ENCODE data around the gene ECE1.
A peak's percentile ranks its signal among the peaks of the same experiment; 100 is the strongest.

The ECE1 gene

DNA sequence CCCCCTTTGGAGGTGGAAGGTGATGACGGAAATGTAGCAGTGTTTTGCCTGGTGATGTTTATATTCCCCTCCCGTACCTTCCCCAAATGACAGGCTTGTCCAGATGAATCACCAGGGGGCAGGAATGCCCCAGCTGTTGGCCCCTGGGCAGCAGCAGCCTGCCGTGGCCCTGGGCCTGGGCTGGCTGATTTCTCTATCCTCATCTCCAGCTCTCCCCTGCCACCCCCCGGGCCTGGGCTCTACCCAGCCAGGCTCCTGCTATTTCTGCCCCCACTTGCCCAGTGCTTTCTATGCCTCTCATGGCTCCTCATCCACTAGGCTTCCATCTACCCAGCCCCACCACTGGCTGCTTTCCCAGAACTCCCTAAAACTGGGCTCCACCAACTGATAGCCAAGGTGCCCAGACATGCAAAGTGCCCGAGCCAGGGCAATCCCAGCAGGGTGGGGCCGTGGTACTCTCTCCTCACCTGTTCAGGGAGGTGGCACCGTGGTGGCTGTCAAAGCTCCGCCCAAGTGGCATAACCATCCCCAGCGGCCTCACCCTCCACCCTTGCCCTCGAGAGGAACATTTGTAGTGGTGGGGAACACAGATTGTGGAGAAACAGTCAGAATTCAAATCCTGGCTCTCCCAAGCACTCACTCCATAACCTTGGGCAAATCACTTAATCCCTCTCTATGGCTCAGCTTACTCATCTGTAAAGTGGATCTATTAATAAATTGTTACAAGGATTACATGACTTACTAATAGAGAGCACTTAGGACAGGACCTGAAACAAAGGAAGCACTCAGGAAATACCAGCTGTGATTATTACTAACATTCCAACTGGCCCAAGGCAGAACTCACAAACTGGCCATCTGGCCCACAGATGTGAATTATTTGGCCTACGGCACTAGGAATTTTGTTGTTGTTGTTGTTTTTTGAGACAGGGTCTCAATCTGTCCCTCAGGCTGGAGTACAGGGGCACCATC, 12.8 kb upstream of the ECE1 start:
- H3K4me3 ChIP-seq (ENCODE audit: low read depth, low read length): no peak overlapping the region
- TF ChIP-seq, protein P1, sequence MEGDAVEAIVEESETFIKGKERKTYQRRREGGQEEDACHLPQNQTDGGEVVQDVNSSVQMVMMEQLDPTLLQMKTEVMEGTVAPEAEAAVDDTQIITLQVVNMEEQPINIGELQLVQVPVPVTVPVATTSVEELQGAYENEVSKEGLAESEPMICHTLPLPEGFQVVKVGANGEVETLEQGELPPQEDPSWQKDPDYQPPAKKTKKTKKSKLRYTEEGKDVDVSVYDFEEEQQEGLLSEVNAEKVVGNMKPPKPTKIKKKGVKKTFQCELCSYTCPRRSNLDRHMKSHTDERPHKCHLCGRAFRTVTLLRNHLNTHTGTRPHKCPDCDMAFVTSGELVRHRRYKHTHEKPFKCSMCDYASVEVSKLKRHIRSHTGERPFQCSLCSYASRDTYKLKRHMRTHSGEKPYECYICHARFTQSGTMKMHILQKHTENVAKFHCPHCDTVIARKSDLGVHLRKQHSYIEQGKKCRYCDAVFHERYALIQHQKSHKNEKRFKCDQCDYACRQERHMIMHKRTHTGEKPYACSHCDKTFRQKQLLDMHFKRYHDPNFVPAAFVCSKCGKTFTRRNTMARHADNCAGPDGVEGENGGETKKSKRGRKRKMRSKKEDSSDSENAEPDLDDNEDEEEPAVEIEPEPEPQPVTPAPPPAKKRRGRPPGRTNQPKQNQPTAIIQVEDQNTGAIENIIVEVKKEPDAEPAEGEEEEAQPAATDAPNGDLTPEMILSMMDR (IDR thresholded peaks at IDR 0.05; ENCODE audit: insufficient read depth, low read length, missing control alignments): no peak
- peak; percentile 36 for DNase-seq (ENCODE audit: low read depth, low spot score)
- CTCF ChIA-PET: interaction anchor here (0.8 to 5.3 kb wide), 7 partner anchors 10 to 66 kb away, joined by 3 to 25 read pairs (median 3); no protein-coding TSS in a partner anchor
- POLR2A ChIA-PET: no interaction called here

DNA sequence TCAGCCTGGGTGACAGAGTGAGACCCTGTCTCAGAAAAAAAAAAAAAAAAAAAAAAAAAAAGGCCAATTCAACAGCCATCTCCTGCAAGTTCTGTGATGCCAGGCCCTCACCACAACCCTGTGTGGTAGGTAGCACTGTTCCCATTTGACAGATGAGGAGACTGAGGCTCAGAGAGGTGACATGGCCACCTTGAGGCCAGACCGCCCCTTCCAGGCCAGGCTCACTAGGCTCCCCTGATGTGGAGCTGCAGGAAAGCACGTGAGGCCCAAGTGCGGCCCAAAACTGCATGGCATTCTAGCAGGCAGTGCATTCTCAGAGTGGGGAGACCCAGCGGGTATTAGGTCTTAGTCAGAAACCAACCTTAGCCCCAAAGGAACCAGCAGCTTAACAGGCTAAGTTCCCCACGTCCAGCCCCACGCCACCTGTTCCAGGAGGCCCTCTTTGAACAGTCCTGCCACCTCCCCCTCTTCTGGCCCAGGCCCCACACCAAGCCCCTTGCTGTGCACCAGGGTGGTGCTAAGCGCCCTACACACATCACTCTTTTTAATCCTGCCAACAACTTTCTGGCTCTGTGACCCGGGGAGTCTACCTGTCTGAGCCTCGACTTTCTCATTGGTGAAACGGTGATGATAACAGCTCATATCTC, 11.7 kb upstream of the ECE1 start:
- ChIA-PET POLR2A (no interaction called here), CTCF (interaction anchor here (0.7 to 5.3 kb wide), 5 partner anchors 11 to 70 kb away, joined by 3 to 25 read pairs (median 4); no protein-coding TSS in a partner anchor)
- H3K4me3 ChIP-seq (ENCODE audit: low read depth, low read length): no peak overlapping the region
- TF ChIP-seq, protein P1 (IDR thresholded peaks at IDR 0.05; ENCODE audit: insufficient read depth, low read length, missing control alignments): no peak
- no peak for DNase-seq (ENCODE audit: low read depth, low spot score)

DNA sequence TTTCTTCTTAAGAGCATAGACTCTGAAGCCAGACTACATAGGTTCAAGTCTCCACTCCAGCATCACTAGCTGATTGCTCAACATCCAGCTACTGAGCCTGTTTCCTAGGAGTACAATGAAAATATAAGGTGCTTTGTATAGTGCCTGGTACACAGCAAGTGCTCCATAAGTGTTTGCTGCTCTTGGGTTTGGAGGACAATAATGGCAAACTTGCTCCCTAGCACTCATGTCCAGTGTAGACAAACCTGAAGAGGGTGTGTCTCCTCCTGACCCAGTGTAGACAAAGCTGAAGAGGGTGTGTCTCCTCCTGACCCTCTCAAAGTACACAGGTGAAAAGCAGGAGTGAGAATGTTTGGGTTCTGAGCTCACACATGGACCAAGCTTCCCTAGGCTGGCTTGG, 10.5 kb upstream of the ECE1 start:
- no peak for DNase-seq (ENCODE audit: low read depth, low spot score)
- ChIA-PET POLR2A (no interaction called here), CTCF (interaction anchor here (1.0 to 5.3 kb wide), 3 partner anchors 11 to 34 kb away, joined by 3 to 25 read pairs (median 4); no protein-coding TSS in a partner anchor)
- TF ChIP-seq, protein P1 (IDR thresholded peaks at IDR 0.05; ENCODE audit: insufficient read depth, low read length, missing control alignments): no peak
- H3K4me3 ChIP-seq (ENCODE audit: low read depth, low read length): no peak overlapping the region

DNA sequence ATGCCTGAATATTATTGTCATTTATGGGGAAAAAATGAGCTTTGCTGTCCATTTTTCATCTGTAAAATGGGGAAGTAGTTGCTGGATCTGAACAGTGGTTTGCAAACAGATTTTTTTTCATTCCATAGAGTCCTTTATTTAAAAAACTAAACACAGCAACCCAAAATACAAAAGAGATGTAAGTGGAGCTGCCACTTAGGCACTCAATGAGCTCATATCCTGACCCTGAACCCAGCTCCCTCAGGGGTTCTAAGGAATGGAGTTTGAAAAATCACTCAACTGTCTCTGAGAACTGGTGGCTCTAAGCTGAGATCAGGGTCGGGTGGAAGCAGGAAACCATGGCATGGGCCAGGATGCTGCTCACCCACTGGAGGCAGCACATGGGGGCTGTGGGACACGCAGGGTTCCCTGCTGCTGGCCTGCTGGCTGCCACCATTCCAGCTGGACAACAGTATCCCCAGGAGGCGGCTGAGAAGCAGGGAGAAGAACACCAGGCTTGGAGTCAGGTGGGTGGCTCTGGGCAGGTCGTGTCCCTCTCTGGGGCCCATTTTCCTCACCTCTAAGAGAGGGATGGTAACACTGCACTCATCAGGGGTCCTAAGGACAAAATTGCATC, 9.6 kb upstream of the ECE1 start:
- CTCF ChIA-PET: interaction anchor here (0.8 to 5.3 kb wide), 5 partner anchors 12 to 68 kb away, joined by 3 to 25 read pairs (median 3); no protein-coding TSS in a partner anchor
- POLR2A ChIA-PET: interaction anchor here (0.6 kb wide), 2 partner anchors 14 to 18 kb away, joined by 3 read pairs; no protein-coding TSS in a partner anchor
- DNase-seq (ENCODE audit: low read depth, low spot score): no peak
- TF ChIP-seq, protein P1 (IDR thresholded peaks at IDR 0.05; ENCODE audit: insufficient read depth, low read length, missing control alignments): no peak
- no peak overlapping the region for H3K4me3 ChIP-seq (ENCODE audit: low read depth, low read length)

DNA sequence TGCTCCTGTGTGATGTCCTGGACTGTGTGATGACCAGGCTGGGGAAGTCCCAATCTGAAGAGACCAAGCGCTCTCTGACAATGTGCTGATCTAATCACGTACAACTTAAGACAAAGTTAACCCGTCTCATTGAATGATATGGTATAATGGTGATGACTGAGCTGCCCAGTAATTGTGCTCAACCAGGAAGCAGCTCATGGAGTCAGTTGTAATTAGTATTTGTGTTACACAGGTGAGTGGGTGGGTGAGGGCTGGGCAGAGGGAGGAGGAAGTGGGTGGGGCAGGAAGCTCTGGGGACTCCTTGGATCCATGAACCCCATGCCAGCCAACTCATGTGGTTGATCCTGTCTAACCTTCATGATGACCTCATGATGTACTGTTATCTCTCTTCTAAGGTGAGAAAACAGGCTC, 8.7 kb upstream of the ECE1 start:
- ChIA-PET POLR2A (interaction anchor here (0.6 to 1.8 kb wide), 2 partner anchors 17 to 37 kb away, joined by 3 to 4 read pairs; no protein-coding TSS in a partner anchor), CTCF (interaction anchor here (1.0 to 5.3 kb wide), 5 partner anchors 15 to 69 kb away, joined by 3 to 25 read pairs (median 4); no protein-coding TSS in a partner anchor)
- TF ChIP-seq, protein P1 (IDR thresholded peaks at IDR 0.05; ENCODE audit: insufficient read depth, low read length, missing control alignments): no peak
- no peak overlapping the region for H3K4me3 ChIP-seq (ENCODE audit: low read depth, low read length)
- DNase-seq (ENCODE audit: low read depth, low spot score): no peak
